Activated CD4-positive, alpha-beta T cell treated with anti-CD3 and anti-CD28 coated beads, Interleukin-2, amount 50 U/mL, for 48 hours (primary cell): ENCODE results near the gene FGF19.

Source experiments
- DNase-seq, 2 experiments: peaks; one replicate each; pipeline ENCODE4 v3.0.0-alpha.2; 2020

The FGF19 gene

DNA sequence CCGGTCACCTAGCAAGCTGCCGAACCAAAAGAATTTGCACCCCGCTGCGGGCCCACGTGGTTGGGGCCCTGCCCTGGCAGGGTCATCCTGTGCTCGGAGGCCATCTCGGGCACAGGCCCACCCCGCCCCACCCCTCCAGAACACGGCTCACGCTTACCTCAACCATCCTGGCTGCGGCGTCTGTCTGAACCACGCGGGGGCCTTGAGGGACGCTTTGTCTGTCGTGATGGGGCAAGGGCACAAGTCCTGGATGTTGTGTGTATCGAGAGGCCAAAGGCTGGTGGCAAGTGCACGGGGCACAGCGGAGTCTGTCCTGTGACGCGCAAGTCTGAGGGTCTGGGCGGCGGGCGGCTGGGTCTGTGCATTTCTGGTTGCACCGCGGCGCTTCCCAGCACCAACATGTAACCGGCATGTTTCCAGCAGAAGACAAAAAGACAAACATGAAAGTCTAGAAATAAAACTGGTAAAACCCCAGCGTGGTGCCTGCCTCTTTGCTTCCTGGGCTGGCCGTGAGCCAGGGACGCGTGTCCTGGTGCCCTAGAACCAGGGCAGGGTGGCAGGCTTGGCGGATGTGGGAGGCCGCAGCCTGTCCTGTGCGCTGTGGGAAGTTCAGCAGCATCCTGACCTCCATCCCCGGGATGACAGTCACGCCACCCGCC lies 49.7 kb downstream of the FGF19 start:
- DNase-seq, result no peak

DNA sequence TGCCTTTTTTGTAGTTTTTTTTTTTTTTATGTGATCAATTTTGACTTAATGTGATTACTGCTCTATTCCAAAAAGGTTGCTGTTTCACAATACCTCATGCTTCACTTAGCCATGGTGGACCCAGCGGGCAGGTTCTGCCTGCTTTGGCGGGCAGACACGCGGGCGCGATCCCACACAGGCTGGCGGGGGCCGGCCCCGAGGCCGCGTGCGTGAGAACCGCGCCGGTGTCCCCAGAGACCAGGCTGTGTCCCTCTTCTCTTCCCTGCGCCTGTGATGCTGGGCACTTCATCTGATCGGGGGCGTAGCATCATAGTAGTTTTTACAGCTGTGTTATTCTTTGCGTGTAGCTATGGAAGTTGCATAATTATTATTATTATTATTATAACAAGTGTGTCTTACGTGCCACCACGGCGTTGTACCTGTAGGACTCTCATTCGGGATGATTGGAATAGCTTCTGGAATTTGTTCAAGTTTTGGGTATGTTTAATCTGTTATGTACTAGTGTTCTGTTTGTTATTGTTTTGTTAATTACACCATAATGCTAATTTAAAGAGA lies 50.3 kb downstream of the FGF19 start:
- DNase-seq, result no peak

- no peak for DNase-seq
These were observed 50.8 kb downstream of the FGF19 start for GRCh38 chr11:69652999-69653398.

DNA sequence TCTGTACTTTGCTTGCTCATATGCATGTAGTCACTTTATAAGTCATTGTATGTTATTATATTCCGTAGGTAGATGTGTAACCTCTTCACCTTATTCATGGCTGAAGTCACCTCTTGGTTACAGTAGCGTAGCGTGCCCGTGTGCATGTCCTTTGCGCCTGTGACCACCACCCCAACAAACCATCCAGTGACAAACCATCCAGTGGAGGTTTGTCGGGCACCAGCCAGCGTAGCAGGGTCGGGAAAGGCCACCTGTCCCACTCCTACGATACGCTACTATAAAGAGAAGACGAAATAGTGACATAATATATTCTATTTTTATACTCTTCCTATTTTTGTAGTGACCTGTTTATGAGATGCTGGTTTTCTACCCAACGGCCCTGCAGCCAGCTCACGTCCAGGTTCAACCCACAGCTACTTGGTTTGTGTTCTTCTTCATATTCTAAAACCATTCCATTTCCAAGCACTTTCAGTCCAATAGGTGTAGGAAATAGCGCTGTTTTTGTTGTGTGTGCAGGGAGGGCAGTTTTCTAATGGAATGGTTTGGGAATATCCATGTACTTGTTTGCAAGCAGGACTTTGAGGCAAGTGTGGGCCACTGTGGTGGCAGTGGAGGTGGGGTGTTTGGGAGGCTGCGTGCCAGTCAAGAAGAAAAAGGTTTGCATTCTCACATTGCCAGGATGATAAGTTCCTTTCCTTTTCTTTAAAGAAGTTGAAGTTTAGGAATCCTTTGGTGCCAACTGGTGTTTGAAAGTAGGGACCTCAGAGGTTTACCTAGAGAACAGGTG lies 51.8 kb downstream of the FGF19 start:
- no peak for DNase-seq

DNA sequence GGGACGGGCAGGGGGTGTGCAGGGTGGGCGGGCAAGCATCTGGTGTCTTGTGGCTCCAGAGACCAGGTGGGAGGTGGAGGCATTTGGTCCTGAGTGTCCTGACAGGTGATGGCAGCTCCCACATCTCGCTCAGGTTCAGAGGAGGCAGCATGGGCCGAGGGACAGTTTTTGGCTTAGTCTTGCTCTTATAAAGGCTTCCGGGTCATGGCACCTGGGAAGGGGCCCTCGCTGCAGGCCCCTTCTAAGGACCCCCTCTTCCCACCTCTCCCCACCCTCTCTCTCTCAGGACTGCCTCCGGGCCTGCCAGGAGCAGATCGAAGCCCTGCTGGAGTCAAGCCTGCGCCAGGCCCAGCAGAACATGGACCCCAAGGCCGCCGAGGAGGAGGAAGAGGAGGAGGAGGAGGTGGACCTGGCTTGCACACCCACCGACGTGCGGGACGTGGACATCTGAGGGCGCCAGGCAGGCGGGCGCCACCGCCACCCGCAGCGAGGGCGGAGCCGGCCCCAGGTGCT lies 52.9 kb downstream of the FGF19 start:
- DNase-seq, result no peak

DNA sequence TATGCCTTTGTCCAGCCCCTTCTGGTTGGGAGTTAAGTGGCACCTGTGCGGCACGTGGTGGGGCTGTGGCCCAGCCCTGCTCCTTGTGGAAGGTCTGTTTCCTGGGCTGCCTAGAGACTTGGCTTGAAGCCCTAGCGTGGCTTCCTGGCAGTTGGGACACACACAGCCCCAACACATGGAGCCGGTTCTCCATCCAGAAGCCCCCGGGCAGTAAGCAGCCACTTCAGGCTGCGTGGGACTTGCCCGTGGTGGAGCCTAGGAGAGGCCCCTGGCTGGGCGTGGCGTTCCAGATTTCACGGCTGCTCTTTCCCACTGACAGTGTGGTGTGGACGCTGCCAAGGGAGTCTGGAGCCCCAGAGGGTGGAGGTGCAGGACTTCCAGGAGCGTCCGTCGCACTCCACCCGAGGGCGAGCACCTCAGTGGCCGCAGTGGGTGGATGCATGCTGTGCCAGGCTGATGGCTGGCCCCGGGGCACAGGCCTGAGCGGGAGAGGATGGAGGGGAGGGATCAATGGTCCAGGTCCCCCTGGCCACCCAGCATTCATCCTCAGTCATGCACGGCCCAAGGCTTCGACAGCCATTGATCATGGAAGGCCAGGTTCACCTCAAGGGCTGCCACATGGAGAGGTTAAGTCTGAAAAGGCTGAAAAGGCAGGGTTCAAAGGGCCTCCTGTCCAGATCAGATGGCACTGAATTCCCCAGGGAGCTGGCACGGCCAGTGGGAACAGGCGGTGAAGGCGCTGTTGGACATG lies 53.6 kb downstream of the FGF19 start:
- DNase-seq, result no peak

DNA sequence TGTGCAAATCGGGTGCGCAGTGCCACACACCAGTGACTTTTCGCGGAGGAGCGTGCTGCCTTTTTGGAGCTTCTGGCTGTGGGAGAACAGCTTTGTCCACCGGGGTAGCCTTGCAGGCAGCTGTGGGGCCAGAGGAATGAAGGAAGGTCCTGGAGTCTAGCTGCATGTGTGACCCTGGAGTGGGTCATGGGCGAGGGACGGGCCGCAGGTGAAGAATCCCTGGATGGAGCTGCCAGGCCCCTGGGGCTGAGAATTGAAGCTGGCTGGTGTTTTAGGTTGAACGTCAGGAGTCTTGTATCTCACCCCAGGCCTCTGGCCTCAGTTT lies 54.3 kb downstream of the FGF19 start:
- no peak for DNase-seq

- DNase-seq, result no peak
These were observed 54.9 kb downstream of the FGF19 start for GRCh38 chr11:69648679-69649575.
